PFSK-1 (cell line): Measurements from ENCODE around the gene SET.
A peak's percentile ranks its signal among the peaks of the same experiment; 100 is the strongest.

Experiments used
- FOXP2 ChIP-seq: optimal IDR thresholded peaks from 2 replicates; pipeline ENCODE3; 2011; ENCODE audit warnings: borderline replicate concordance, control low read depth, inconsistent platforms; ENCODE audit not compliant: insufficient read depth; ENCODE audit errors: extremely low read length, extremely low read depth
- POLR2AphosphoS5 ChIP-seq: IDR thresholded peaks from 2 replicates; pipeline ENCODE4 v1.6.1; 2012; ENCODE audit warnings: low read depth, mild to moderate bottlenecking, control low read depth, low read length, moderate library complexity
- REST ChIP-seq, 2 experiments: IDR thresholded peaks; 2 replicates each; pipeline versions ENCODE4 v1.6.1 to v1.8.0; 2011 to 2012; ENCODE audit warnings: low read depth in 2 of 2, low read length in 2 of 2, control low read depth in 1 of 2, inconsistent platforms in 1 of 2, mild to moderate bottlenecking in 1 of 2, moderate library complexity in 1 of 2; ENCODE audit not compliant: insufficient read depth in 1 of 2
- SIN3A ChIP-seq: IDR thresholded peaks from 2 replicates; pipeline ENCODE4 v1.6.1; 2012; ENCODE audit warnings: mild to moderate bottlenecking, low read length, moderate library complexity, borderline replicate concordance; ENCODE audit not compliant: insufficient read depth
- TAF1 ChIP-seq: IDR thresholded peaks from 2 replicates; pipeline ENCODE4 v1.6.1; 2012; ENCODE audit warnings: low read length, control low read depth, borderline replicate concordance; ENCODE audit not compliant: insufficient read depth

Gene SET

GRCh38 chr9:128690684-128691034 is 1.6 kb downstream of the SET start:
- TF ChIP-seq SIN3A (no peak), FOXP2 (no peak), POLR2AphosphoS5 (no peak), TAF1 (no peak), REST (IDR thresholded peaks at IDR 0.05; ENCODE audit: insufficient read depth in 1 of 2, low read depth in 2 of 2, low read length in 2 of 2) (no peak)

- TF ChIP-seq FOXP2 (no peak), REST (IDR thresholded peaks at IDR 0.05; ENCODE audit: insufficient read depth in 1 of 2, low read depth in 2 of 2, low read length in 2 of 2) (no peak), POLR2AphosphoS5 (no peak), SIN3A (no peak), TAF1 (no peak)
Observed at GRCh38 chr9:128694344-128694743, 5.3 kb downstream of the SET start.

- TF ChIP-seq REST (IDR thresholded peaks at IDR 0.05; ENCODE audit: insufficient read depth in 1 of 2, low read depth in 2 of 2, low read length in 2 of 2) (no peak), TAF1 (no peak), POLR2AphosphoS5 (peak; percentile 15; the same call in 1 of the 2 replicates)
Observed at GRCh38 chr9:128696923-128697707, 8.1 kb downstream of the SET start.

- TF ChIP-seq POLR2AphosphoS5 (no peak), REST (IDR thresholded peaks at IDR 0.05; ENCODE audit: insufficient read depth in 1 of 2, low read depth in 2 of 2, low read length in 2 of 2) (no peak), SIN3A (no peak)
Observed at GRCh38 chr9:128701227-128701854, 12.3 kb downstream of the SET start.

- no peak for TF ChIP-seq SIN3A
- TF ChIP-seq POLR2AphosphoS5 = peak; percentile 66; the same call in 1 of the 2 replicates
- peak; percentile 57; the same call in 1 of the 2 replicates for TF ChIP-seq TAF1
- TF ChIP-seq FOXP2 = peak; percentile 39
- no peak for TF ChIP-seq REST (IDR thresholded peaks at IDR 0.05; ENCODE audit: insufficient read depth in 1 of 2, low read depth in 2 of 2, low read length in 2 of 2)
Observed at GRCh38 chr9:128702445-128702948, 13.5 kb downstream of the SET start, which contains the start of gene PKN3. TSS of gene PKN3 (plus strand) at chr9:128702503. CDS start at chr9:128702916, 413 bp downstream.
